22Rv1 (cell line): Measurements from ENCODE around the gene DUSP1.
A peak's percentile ranks its signal among the peaks of the same experiment; 100 is the strongest.

Source experiments
- CTCF ChIP-seq: fragments of 450-650 bp; IDR thresholded peaks from 2 replicates; pipeline ENCODE4 v1.5.1; 2017; ENCODE audit warnings: mild to moderate bottlenecking
- ZFX ChIP-seq: fragments of 450-650 bp; IDR thresholded peaks from 2 replicates; pipeline ENCODE4 v1.6.1; 2017; ENCODE audit warnings: antibody characterized with exemption, borderline replicate concordance

- TF ChIP-seq CTCF = peak; percentile 93
- no peak for TF ChIP-seq ZFX
Observed at GRCh38 chr5:172772112-172772906, 1.3 kb upstream of the DUSP1 start.
